HEK293T (cell line): Measurements from ENCODE around the gene ARHGAP26.

Source experiments
- CTCF ChIA-PET: fragments of 350-600 bp; formaldehyde crosslinking; extraction: SDS; loops from one replicate; lab custom pipeline; 2021; ENCODE audit warnings: antibody characterized with exemption, inconsistent platforms; lab: Yijun Ruan, JAX
- POLR2A ChIA-PET: fragments of 350-600 bp; formaldehyde crosslinking; extraction: SDS; loops from one replicate; lab custom pipeline; 2020; ENCODE audit warnings: antibody characterized with exemption, inconsistent platforms; lab: Yijun Ruan, JAX
- DNase-seq: peaks from one replicate; pipeline ENCODE4 v3.0.0; 2012; ENCODE audit warnings: mixed read lengths; ENCODE audit errors: extremely low spot score
- ARNT ChIP-seq: fragments of 450-650 bp; IDR thresholded peaks from 2 replicates; pipeline ENCODE4 v1.6.1; 2017; ENCODE audit warnings: mild to moderate bottlenecking
- BHLHE40 ChIP-seq: fragments of 450-650 bp; IDR thresholded peaks from 2 replicates; pipeline ENCODE4 v1.6.1; 2016; ENCODE audit warnings: mild to moderate bottlenecking, moderate library complexity, borderline replicate concordance
- CTBP1 ChIP-seq: fragments of 450-650 bp; IDR thresholded peaks from 2 replicates; pipeline ENCODE4 v1.6.1; 2016; ENCODE audit warnings: borderline replicate concordance
- ELF4 ChIP-seq: fragments of 450-650 bp; IDR thresholded peaks from 2 replicates; pipeline ENCODE4 v1.6.1; 2017; ENCODE audit warnings: antibody characterized with exemption
- FOXA1 ChIP-seq: fragments of 450-650 bp; IDR thresholded peaks from 2 replicates; pipeline ENCODE4 v1.6.1; 2016; ENCODE audit warnings: mild to moderate bottlenecking
- FOXK2 ChIP-seq: fragments of 450-650 bp; IDR thresholded peaks from 2 replicates; pipeline ENCODE4 v1.6.1; 2016; ENCODE audit warnings: mild to moderate bottlenecking
- FOXM1 ChIP-seq: fragments of 450-650 bp; IDR thresholded peaks from 2 replicates; pipeline ENCODE4 v1.6.1; 2017; ENCODE audit warnings: mild to moderate bottlenecking, borderline replicate concordance
- HDGF ChIP-seq: fragments of 450-650 bp; IDR thresholded peaks from 2 replicates; pipeline ENCODE4 v1.6.1; 2017; ENCODE audit warnings: antibody characterized with exemption, borderline replicate concordance
- L3MBTL2 ChIP-seq: fragments of 450-650 bp; conservative IDR thresholded peaks from 2 replicates; pipeline ENCODE4 v1.6.1; 2016; ENCODE audit warnings: mild to moderate bottlenecking
- LEF1 ChIP-seq: fragments of 450-650 bp; IDR thresholded peaks from 2 replicates; pipeline ENCODE4 v1.6.1; 2017; ENCODE audit warnings: mild to moderate bottlenecking, borderline replicate concordance
- NFRKB ChIP-seq: fragments of 450-650 bp; IDR thresholded peaks from 2 replicates; pipeline ENCODE4 v1.6.1; 2016; ENCODE audit warnings: mild to moderate bottlenecking, moderate library complexity
- SP1 ChIP-seq: fragments of 450-650 bp; IDR thresholded peaks from 2 replicates; pipeline ENCODE4 v1.6.1; 2017
- SUZ12 ChIP-seq: fragments of 450-650 bp; IDR thresholded peaks from 2 replicates; pipeline ENCODE4 v1.6.1; 2016; ENCODE audit warnings: mild to moderate bottlenecking
- TARDBP ChIP-seq: fragments of 450-650 bp; IDR thresholded peaks from 2 replicates; pipeline ENCODE4 v1.6.1; 2016
- ZNF384 ChIP-seq: fragments of 450-650 bp; IDR thresholded peaks from 2 replicates; pipeline ENCODE4 v1.6.1; 2016
- TF ChIP-seq, protein P1 (sequence below): fragments of 450-650 bp; IDR thresholded peaks from 2 replicates; pipeline ENCODE4 v1.6.1; 2016

Gene ARHGAP26

DNA sequence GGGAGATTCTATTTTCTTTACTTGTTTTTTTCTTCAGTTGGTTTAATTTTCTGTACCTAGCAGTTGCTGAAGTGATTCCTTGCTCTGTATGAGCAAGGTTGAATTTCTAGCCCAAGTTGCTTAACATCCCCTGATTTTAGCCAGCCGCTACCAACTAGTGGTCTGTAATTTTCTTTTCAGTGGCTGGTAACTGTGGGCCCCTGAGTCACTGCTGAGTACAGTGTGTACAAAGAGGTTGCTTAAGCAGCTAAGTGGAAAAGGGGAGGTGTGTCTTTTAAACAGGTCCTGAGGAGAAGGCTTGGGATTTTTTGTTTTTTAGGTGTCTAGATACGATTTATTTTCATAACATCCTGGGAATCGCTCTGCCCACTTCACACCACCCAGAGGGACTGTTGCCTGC lies 378.6 kb downstream of the ARHGAP26 start:
- TF ChIP-seq NFRKB (no peak), FOXA1 (no peak), SP1 (no peak), ELF4 (no peak), CTBP1 (no peak), HDGF (no peak), TARDBP (no peak), BHLHE40 (no peak), SUZ12 (no peak), ZNF384 (no peak), L3MBTL2 (no peak), FOXK2 (no peak), ARNT (no peak), LEF1 (no peak)
- TF ChIP-seq, protein P1, sequence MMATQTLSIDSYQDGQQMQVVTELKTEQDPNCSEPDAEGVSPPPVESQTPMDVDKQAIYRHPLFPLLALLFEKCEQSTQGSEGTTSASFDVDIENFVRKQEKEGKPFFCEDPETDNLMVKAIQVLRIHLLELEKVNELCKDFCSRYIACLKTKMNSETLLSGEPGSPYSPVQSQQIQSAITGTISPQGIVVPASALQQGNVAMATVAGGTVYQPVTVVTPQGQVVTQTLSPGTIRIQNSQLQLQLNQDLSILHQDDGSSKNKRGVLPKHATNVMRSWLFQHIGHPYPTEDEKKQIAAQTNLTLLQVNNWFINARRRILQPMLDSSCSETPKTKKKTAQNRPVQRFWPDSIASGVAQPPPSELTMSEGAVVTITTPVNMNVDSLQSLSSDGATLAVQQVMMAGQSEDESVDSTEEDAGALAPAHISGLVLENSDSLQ: no peak
- ChIA-PET POLR2A (no interaction called here), CTCF (no interaction called here)
- no peak for DNase-seq

DNA sequence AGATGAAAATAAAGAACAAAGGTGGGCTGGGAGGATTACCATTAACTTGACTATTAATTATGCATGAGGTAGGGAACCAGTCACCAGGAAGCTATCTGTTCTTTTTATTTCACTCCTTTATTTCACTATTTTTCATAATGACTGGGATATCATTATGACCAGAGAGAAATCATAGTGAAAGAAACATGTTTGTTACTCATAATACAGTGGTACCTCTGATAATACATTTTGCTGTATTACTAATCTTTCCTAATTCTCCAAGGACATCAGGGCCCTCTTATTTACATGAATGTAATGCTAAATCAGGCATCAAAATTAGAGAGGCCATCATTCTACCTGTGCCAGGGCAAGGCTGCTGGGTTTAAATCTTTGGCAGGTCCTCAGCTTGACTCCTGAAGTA lies 379.6 kb downstream of the ARHGAP26 start:
- ChIA-PET CTCF (no interaction called here), POLR2A (no interaction called here)
- TF ChIP-seq ELF4 (no peak), FOXK2 (no peak), BHLHE40 (no peak), SP1 (no peak), TARDBP (no peak), NFRKB (no peak), ZNF384 (no peak), CTBP1 (no peak), HDGF (no peak)
- no peak for DNase-seq

DNA sequence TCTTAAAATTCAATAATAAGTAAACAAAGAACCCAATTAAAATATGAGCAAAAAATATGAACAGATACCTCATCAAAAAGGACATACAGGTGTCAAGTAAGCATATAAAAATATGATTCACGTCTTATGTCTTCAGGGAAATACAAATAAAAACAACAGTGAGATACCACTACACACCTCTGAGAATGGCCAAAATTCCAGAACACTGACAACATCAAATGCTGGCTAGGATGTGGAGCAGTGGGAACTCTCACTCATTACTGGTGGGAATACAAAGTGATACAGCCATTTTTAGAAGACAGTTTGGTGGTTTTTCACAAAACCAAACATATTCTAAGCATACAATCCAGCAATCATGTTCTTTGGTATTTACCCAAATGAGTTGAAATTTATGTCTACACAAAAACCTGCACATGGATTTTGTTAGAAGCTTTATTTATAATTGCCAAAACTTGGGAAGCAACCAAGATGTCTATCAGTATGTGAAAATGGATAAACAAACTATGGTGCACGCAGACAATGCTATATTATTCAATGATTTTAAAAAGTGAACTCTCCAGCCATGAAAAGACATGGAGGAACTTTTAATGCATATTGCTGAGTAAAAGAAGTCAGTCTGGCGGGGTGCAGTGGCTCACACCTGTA lies 381.0 kb downstream of the ARHGAP26 start:
- TF ChIP-seq TARDBP: no peak
- no peak for TF ChIP-seq ARNT
- TF ChIP-seq HDGF: no peak
- TF ChIP-seq L3MBTL2: no peak
- TF ChIP-seq FOXA1: no peak
- TF ChIP-seq LEF1: no peak
- no peak for TF ChIP-seq ZNF384
- TF ChIP-seq NFRKB: no peak
- TF ChIP-seq BHLHE40: no peak
- TF ChIP-seq ELF4: no peak
- TF ChIP-seq FOXM1: no peak
- no peak for TF ChIP-seq CTBP1
- no peak for TF ChIP-seq SP1
- TF ChIP-seq, protein P1: no peak
- no peak for TF ChIP-seq FOXK2
- TF ChIP-seq SUZ12: no peak
- ChIA-PET POLR2A (no interaction called here), CTCF (no interaction called here)
- no peak for DNase-seq

DNA sequence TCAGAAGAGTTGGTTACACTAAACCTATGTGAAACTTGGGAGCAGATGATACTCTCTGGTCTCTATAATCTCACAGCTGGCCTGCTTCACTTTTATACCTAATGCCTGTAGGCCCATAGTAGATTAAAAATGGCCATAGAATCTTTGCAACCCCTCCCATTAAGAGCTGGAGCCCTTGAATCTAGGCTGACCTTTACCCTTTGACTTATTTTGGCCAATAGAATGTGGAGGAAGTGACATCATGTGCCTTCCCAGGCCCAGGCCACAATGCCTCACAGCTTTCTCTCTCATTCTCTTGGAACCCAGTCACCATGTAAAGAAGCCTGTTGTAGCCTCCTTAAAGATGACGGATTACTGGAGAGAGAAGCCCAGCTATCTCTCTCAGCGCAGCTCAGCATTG lies 382.3 kb downstream of the ARHGAP26 start:
- CTCF ChIA-PET: no interaction called here
- POLR2A ChIA-PET: no interaction called here

DNA sequence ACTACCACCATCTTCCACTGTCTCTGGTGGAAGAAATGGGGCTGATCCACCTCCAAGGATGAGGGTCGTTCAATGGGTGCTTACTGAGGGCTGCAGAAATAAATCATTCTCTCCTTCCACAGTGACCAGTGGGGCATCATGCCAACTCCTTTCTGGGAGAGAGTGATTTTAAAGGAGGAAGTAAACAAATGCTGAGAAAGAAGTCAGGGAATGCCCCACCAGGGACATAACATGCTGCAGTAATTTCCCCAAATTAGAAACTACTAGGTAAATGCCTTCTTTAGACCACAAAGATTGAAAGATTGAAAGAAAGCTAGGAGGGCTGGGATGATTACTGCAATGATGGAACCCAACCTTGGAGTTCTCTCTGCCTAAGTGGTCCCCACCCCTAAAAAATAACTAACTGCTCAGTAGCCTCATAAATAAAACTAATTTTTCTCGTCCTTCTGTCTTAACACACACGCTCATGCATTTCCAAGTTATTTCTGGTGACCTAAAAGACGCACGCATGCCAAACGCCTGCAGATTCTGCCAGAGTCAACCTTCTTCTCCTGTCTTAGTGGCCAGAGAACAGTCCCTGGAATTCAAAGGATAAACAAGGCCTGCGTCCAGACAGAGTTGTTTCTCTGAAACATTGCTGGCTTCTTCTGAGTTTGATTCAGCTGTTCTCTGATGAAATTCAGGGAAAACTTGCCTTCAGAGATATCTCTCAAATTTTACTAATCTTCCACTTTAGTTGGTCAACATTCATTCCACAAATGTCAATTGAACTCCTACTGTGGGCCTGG lies 383.3 kb downstream of the ARHGAP26 start:
- CTCF ChIA-PET: no interaction called here
- no peak for TF ChIP-seq NFRKB
- no peak for TF ChIP-seq BHLHE40
- no peak for TF ChIP-seq LEF1
- TF ChIP-seq FOXA1: no peak
- no peak for TF ChIP-seq ZNF384
- no peak for TF ChIP-seq CTBP1
- no peak for TF ChIP-seq L3MBTL2
- TF ChIP-seq, protein P1: no peak
- no peak for TF ChIP-seq ELF4
- no peak for TF ChIP-seq ARNT
- TF ChIP-seq TARDBP: no peak
- no peak for TF ChIP-seq FOXK2
- TF ChIP-seq FOXM1: no peak
- TF ChIP-seq SP1: no peak
- TF ChIP-seq HDGF: no peak
- no peak for TF ChIP-seq SUZ12
- POLR2A ChIA-PET: no interaction called here
- no peak for DNase-seq

More for the DNA sequence above, 382.3 kb downstream of the ARHGAP26 start:
- DNase-seq: no peak
- TF ChIP-seq FOXA1 (no peak), CTBP1 (no peak), L3MBTL2 (no peak), ZNF384 (no peak), TARDBP (no peak), FOXK2 (no peak), ELF4 (no peak), ARNT (no peak), BHLHE40 (no peak)
- TF ChIP-seq, protein P1: no peak
